Activated B cell treated with CpG ODN at 0.5 μM for 24 hours (primary cell): ENCODE data around the gene HAUS1. TPM values are rescaled to one million over a fixed set of nuclear protein-coding genes. Genes with fewer than 3 reads are reported as not detected.

Source experiments
- ATAC-seq: fragments of 200-7000 bp; cut with Tn5 transposase; one replicate; pipeline ENCODE4 v1.10.0; 2021; ENCODE audit warnings: low read depth, mild to moderate bottlenecking, moderate library complexity
- CTCF ChIA-PET: fragments of 350-600 bp; sonication (Branson Sonifier 250); formaldehyde crosslinking; loops from one replicate; lab custom pipeline; 2021; ENCODE audit warnings: antibody characterized with exemption; lab: Charles Lee
- POLR2A ChIA-PET: fragments of 350-600 bp; sonication (Branson Sonifier 250); formaldehyde crosslinking; loops from one replicate; lab custom pipeline; 2021; ENCODE audit warnings: antibody characterized with exemption; lab: Charles Lee
- DNase-seq: peaks from one replicate; pipeline ENCODE4 v3.0.0; 2022
- H3K27ac Mint-ChIP-seq: one replicate; pipeline ENCODE4 v1.8.0; 2020; ENCODE audit warnings: mixed read lengths
- H3K27me3 Mint-ChIP-seq: one replicate; pipeline ENCODE4 v1.8.0; 2021; ENCODE audit warnings: mixed read lengths
- H3K36me3 Mint-ChIP-seq: one replicate; pipeline ENCODE4 v1.8.0; 2021; ENCODE audit warnings: low read depth, mixed read lengths
- H3K4me1 Mint-ChIP-seq: one replicate; pipeline ENCODE4 v1.8.0; 2021; ENCODE audit warnings: mixed read lengths
- H3K4me3 Mint-ChIP-seq: one replicate; pipeline ENCODE4 v1.8.0; 2020; ENCODE audit warnings: mild to moderate bottlenecking, mixed read lengths
- H3K9me3 Mint-ChIP-seq: one replicate; pipeline ENCODE4 v1.8.0; 2020; ENCODE audit warnings: mixed read lengths
- intact Hi-C: fragments of 100-400 bp; cut with micrococcal nuclease; formaldehyde crosslinking; loops from one replicate; pipeline ENCODE4 v1.15.1; 2024
- total RNA-seq: library from RNA; stranded (reverse); gene quantifications from 2 replicates; pipeline ENCODE4 v1.2.3, GENCODE V29; 2022
- TF ChIP-seq, protein P1 (sequence below): fragments of 200-600 bp; IDR thresholded peaks from one replicate; pipeline ENCODE4 v1.8.0; 2022; ENCODE audit warnings: antibody characterized with exemption, mild to moderate bottlenecking

HAUS1 gene
- total RNA-seq, 1 donor from 2014 or later = 34.6 TPM

DNA sequence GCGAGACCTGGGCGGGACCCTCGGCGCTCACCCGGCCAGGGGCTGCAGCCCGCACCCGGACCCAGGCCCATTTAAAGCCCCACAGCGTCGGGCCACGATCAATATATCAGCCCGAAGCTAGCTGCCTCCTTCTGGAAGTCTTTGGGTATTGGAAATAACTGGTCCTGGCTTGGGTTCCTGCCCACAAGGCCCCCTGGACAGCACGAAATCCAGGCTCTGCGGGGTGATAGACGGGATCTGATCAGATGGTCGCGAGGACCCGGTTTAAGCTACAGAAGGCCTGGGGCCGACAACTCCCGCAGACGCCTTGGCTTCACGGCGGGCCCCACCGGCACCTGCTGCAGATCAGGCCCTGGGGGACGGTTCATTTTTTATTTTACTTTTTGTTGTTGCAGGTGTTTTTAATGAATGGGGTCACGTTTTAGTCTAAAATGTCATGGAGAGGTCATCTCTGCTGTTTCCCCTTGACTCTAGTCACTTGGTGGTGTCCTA is 31.8 kb upstream of the HAUS1 start:
- Mint-ChIP-seq H3K4me1 (peaks cover 17% of the 10 kb centered on the region), H3K4me3 (peak overlapping the region; percentile 48), H3K36me3 (peaks cover 4% of the 10 kb centered on the region), H3K27me3 (peaks cover 10% of the 10 kb centered on the region), H3K9me3 (peaks cover 2% of the 10 kb centered on the region), H3K27ac (no peak overlapping the region)
- TF ChIP-seq, protein P1, sequence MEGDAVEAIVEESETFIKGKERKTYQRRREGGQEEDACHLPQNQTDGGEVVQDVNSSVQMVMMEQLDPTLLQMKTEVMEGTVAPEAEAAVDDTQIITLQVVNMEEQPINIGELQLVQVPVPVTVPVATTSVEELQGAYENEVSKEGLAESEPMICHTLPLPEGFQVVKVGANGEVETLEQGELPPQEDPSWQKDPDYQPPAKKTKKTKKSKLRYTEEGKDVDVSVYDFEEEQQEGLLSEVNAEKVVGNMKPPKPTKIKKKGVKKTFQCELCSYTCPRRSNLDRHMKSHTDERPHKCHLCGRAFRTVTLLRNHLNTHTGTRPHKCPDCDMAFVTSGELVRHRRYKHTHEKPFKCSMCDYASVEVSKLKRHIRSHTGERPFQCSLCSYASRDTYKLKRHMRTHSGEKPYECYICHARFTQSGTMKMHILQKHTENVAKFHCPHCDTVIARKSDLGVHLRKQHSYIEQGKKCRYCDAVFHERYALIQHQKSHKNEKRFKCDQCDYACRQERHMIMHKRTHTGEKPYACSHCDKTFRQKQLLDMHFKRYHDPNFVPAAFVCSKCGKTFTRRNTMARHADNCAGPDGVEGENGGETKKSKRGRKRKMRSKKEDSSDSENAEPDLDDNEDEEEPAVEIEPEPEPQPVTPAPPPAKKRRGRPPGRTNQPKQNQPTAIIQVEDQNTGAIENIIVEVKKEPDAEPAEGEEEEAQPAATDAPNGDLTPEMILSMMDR = no peak
- DNase-seq = no peak
- ATAC-seq = no peak
- intact Hi-C loops = loop anchor here (2.0 kb wide), 2 partner anchors 98 to 152 kb away; no protein-coding TSS in a partner anchor
- CTCF ChIA-PET = interaction anchor here (1.3 to 2.1 kb wide), 7 partner anchors 18 to 410 kb away, joined by 4 to 31 read pairs (median 8); no protein-coding TSS in a partner anchor
- POLR2A ChIA-PET = no interaction called here

DNA sequence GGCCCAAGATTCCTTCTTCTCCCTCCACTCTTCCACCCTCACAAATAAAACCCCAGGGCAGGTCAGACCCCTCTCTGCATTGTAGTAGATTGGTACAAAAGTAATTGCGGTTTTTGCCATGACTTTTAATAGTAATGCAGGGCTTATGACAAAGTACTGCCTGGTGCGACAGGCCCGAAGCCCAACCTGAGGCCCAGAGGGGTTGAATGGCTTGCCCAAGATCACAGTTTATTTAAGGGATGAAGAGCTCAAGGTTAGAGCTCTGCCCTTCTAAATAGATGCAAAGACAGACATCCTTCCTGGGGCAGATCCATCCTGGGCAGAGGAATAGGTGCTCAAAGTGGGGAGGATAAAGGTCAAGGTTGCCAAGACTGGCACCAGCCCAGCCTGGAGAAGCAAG is 31.2 kb upstream of the HAUS1 start:
- Mint-ChIP-seq H3K36me3 (peaks cover 6% of the 10 kb centered on the region), H3K27ac (no peak overlapping the region), H3K4me1 (peaks cover 17% of the 10 kb centered on the region), H3K4me3 (peak overlapping the region; percentile 48), H3K27me3 (peaks cover 10% of the 10 kb centered on the region), H3K9me3 (no peaks in the 10 kb centered on the region)
- DNase-seq (no peak), ATAC-seq (no peak)
- POLR2A ChIA-PET = interaction anchor here (0.6 kb wide), 1 partner anchor 25 kb away, joined by 7 read pairs; the partner anchor contains the start of gene ATP5F1A
- TF ChIP-seq, protein P1 = no peak
- CTCF ChIA-PET = interaction anchor here (0.7 to 2.1 kb wide), 14 partner anchors 10 to 410 kb away, joined by 3 to 31 read pairs (median 5); no protein-coding TSS in a partner anchor
- intact Hi-C loops = loop anchor here (1.0 to 2.0 kb wide), 8 partner anchors 98 to 452 kb away; partner anchors contain the start of gene EPG5

DNA sequence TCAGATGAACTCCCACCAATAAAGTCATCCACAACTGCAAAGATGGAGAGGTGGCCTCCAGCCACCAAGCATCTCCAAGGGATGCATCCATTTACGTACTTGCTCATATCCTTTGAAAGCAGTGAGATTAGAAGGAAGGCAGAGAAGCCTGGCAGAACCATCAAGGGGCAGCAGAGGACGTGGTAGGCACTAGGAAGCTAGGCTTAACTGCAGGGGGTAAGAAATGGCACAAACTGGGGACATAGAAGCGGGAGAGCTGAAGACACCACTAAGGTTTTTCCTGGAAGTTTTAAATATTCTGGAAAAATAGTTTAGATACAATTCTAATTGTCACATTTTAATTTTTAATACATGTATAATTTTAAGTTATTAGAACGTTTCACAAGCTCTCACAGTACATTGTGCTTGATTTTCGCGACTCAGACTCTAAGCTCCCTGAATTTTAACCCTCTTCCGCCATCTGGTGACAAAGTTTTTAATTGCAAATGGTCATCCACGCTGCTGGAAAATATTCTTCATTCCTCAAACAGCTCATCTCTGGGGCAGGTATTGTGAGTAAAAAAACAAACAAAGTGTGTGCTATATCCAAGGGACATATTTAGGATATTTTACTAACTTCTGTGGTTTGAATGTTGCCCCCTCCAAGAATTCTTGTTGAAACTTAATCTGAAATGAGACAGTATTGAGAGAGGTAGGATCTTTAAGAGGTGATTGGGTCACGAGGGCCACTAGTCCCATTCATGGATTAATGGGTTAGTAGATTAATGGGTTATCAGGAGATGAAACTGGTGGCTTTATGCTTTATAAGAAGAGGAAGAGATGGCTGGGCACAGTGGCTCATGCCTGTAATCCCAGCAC is 30.5 kb upstream of the HAUS1 start:
- intact Hi-C loops = loop anchor here (1.0 to 2.0 kb wide), 8 partner anchors 99 to 452 kb away; partner anchors contain the start of gene EPG5
- H3K27ac Mint-ChIP-seq = no peak overlapping the region
- no peak for DNase-seq
- ChIA-PET POLR2A (interaction anchor here (0.5 to 1.1 kb wide), 5 partner anchors 24 to 386 kb away, joined by 3 to 7 read pairs (median 3); partner anchors contain the start of gene ATP5F1A), CTCF (interaction anchor here (0.7 to 2.1 kb wide), 28 partner anchors 10 to 453 kb away, joined by 3 to 31 read pairs (median 4); partner anchors contain the start of gene ATP5F1A)
- H3K4me1 Mint-ChIP-seq = peaks cover 17% of the 10 kb centered on the region
- peaks cover 8% of the 10 kb centered on the region for H3K36me3 Mint-ChIP-seq
- no peaks in the 10 kb centered on the region for H3K9me3 Mint-ChIP-seq
- peak; percentile 53 for ATAC-seq
- no peak overlapping the region for H3K4me3 Mint-ChIP-seq
- peaks cover 10% of the 10 kb centered on the region for H3K27me3 Mint-ChIP-seq
- TF ChIP-seq, protein P1 = no peak

DNA sequence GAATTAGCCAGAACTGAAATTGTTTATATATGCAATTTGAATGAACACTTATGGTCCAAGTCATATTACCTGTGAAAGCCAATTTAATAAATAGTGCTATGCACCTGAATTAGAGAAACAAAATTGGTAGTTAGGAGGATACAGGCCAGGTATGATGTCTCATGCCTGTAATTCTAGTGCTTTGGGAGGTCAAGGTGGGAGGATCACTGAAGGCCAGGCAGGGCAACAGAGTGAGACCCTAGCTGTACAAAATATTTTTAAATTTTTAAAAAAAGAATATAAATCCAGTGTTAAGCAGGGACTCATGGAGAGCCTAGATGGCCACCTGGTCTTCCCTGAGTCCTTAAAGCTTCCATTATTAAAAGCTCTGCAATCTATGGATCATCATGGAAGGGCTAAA is 24.8 kb upstream of the HAUS1 start:
- POLR2A ChIA-PET = no interaction called here

More for the DNA sequence above, 24.8 kb upstream of the HAUS1 start:
- Mint-ChIP-seq H3K4me3 (no peak overlapping the region), H3K36me3 (peaks cover 58% of the 10 kb centered on the region), H3K9me3 (no peaks in the 10 kb centered on the region), H3K27ac (no peak overlapping the region), H3K4me1 (no peaks in the 10 kb centered on the region), H3K27me3 (no peaks in the 10 kb centered on the region)
- TF ChIP-seq, protein P1 = no peak
- ATAC-seq = no peak
- no peak for DNase-seq
- CTCF ChIA-PET = interaction anchor here (1.2 kb wide), 1 partner anchor 154 kb away, joined by 3 read pairs; no protein-coding TSS in a partner anchor
- intact Hi-C loops = no loop called here
